ENCODE measurements around the gene CSNK1A1. TPM values are rescaled to one million over a fixed set of nuclear protein-coding genes. Genes with fewer than 3 reads are reported as not detected.

CSNK1A1 gene
- total and polyA plus RNA-seq, 2 of the 4 experiments (the other 2 are of a cell fraction): 140 to 419 TPM

GRCh38 chr5:149583394-149583793 is 32.2 kb upstream of the CSNK1A1 start:
- in situ Hi-C loops (cut with MboI; ENCODE audit: low sequenced_read_pairs) (no loop called here), intact Hi-C loops (cut with micrococcal nuclease) (loop anchor here (5.0 kb wide), 1 partner anchor 34 kb away; no protein-coding TSS in a partner anchor), dilution Hi-C loops (cut with HindIII; ENCODE audit: low sequenced_read_pairs, unreplicated experiment) (no loop called here)
- no peaks in the 10 kb centered on the region for H3K36me3 ChIP-seq (ENCODE audit: control insufficient read depth, insufficient read depth, low read length)
- ATAC-seq (ENCODE audit: low read depth): no peak
- ChIA-PET CTCF (interaction anchor here (0.7 kb wide), 1 partner anchor 36 kb away, joined by 3 read pairs; no protein-coding TSS in a partner anchor), POLR2A (ENCODE audit: unreplicated experiment) (no interaction called here)
- H3K79me1 ChIP-seq (ENCODE audit: low read depth in 1 of 2, low read length in 2 of 2): no peaks in the 10 kb centered on the region; a peak in 1 of 4 replicates
- no peak overlapping the region for H2AK9ac ChIP-seq (replicated peaks; ENCODE audit: low read depth, low read length, poor library complexity)
- no peak overlapping the region for H2AFZ ChIP-seq (replicated peaks; ENCODE audit: low read length, poor library complexity)
- H3K18ac ChIP-seq (ENCODE audit: low read depth, low read length): no peak overlapping the region
- no peak overlapping the region for H3K56ac ChIP-seq (ENCODE audit: extremely low read depth, insufficient read depth, low read length)
- H3K4ac ChIP-seq (ENCODE audit: low read depth, low read length): no peak overlapping the region
- WGBS, 2 experiments (ENCODE audit: extremely low coverage in 2 of 2, insufficient read length in 1 of 2): no CpG with 5 or more reads among the region's 1 CpG
- H4K5ac ChIP-seq (ENCODE audit: low read depth, low read length): no peak overlapping the region
- H2AK5ac ChIP-seq (ENCODE audit: low read depth, low read length): no peak overlapping the region
- H3K23ac ChIP-seq (ENCODE audit: low read depth, low read length): no peak overlapping the region
- no peak overlapping the region for H4K91ac ChIP-seq (ENCODE audit: insufficient read depth, low read depth, low read length)
- H2BK5ac ChIP-seq (ENCODE audit: low read depth, low read length, poor library complexity, severe bottlenecking): no peak overlapping the region
- DNase-seq: no peak
- TF ChIP-seq RAD21 (IDR thresholded peaks at IDR 0.05; ENCODE audit: low read length) (no peak), POLR2A (IDR thresholded peaks at IDR 0.05; ENCODE audit: low read depth, low read length) (no peak), RFX5 (IDR thresholded peaks at IDR 0.05; ENCODE audit: low read depth, low read length) (no peak)
- H3K9me1 ChIP-seq (ENCODE audit: insufficient read depth, low read length): peaks cover 4% of the 10 kb centered on the region
- H2BK20ac ChIP-seq (ENCODE audit: low read depth, low read length): no peak overlapping the region
- no peak overlapping the region for H3K4me3 ChIP-seq (ENCODE audit: insufficient read depth, low read depth, low read length)
- H3K4me1 ChIP-seq (ENCODE audit: control insufficient read depth, insufficient read depth, low read length): peaks cover 8% of the 10 kb centered on the region
- no peak overlapping the region for H3K4me2 ChIP-seq (ENCODE audit: low read depth, low read length)
- H2BK120ac ChIP-seq (ENCODE audit: low read depth, low read length): no peak overlapping the region
- BruUV-seq (replicated peaks): no TSS peak
- H3K9ac ChIP-seq (ENCODE audit: low read depth, low read length): no peak overlapping the region
- H3K27me3 ChIP-seq (ENCODE audit: control insufficient read depth, insufficient read depth, low read length): no peaks in the 10 kb centered on the region
- H4K20me1 ChIP-seq (ENCODE audit: insufficient read depth, low read length): no peaks in the 10 kb centered on the region
- no peaks in the 10 kb centered on the region for H3K9me3 ChIP-seq (ENCODE audit: control insufficient read depth, insufficient read depth, low read length)
- no peak overlapping the region for H2BK15ac ChIP-seq (ENCODE audit: low read depth, low read length)
- no peak overlapping the region for H3K14ac ChIP-seq (replicated peaks; ENCODE audit: low read depth, low read length)
- H3K27ac ChIP-seq (ENCODE audit: insufficient read depth, low read length): no peak overlapping the region
- no peak overlapping the region for H4K8ac ChIP-seq (ENCODE audit: low read depth in 2 of 2, low read length in 2 of 2)
